Measurements from ENCODE around the gene TMEM144. TPM values are rescaled to one million over a fixed set of nuclear protein-coding genes. Genes with fewer than 3 reads are reported as not detected.
A peak's percentile ranks its signal among the peaks of the same experiment; 100 is the strongest.

TMEM144 gene
- total RNA-seq, 1 experiment from 2014 or later = 3.4 TPM

- H3K9me3 Mint-ChIP-seq = no peaks in the 10 kb centered on the region; a peak in 1 of 5 replicates
- no CpG with 5 or more reads among the region's 6 CpGs for WGBS (ENCODE audit: extremely low coverage, insufficient read length, low lambda C conversion rate)
- Histone ChIP-seq H2AK5ac (ENCODE audit: insufficient read length, low read length) (no peak overlapping the region), H2BK5ac (ENCODE audit: insufficient read length, low read length) (no peak overlapping the region), H3K23me2 (ENCODE audit: insufficient read length, low read depth, low read length, poor library complexity, severe bottlenecking) (no peaks in the 10 kb centered on the region), H3K23ac (ENCODE audit: insufficient read length, low read depth, low read length) (no peak overlapping the region), H3K4ac (ENCODE audit: low read depth, low read length) (no peak overlapping the region), H3K56ac (ENCODE audit: insufficient read length, low read depth, low read length) (no peak overlapping the region), H3T11ph (ENCODE audit: low read length) (no peak overlapping the region), H3K4me1 (ENCODE audit: insufficient read depth, low read length) (no peaks in the 10 kb centered on the region), H3K9ac (ENCODE audit: extremely low read depth, insufficient read length, low read length) (no peak overlapping the region), H4K5ac (ENCODE audit: insufficient read length, low read depth, low read length) (no peak overlapping the region), H3K14ac (ENCODE audit: insufficient read depth, low read length) (no peak overlapping the region), H2BK15ac (ENCODE audit: low read depth, low read length) (no peak overlapping the region), H4K20me1 (ENCODE audit: control insufficient read depth, insufficient read depth, insufficient read length) (no peaks in the 10 kb centered on the region), H3K27me3 (ENCODE audit: insufficient read depth, low read length) (no peaks in the 10 kb centered on the region), H2BK12ac (ENCODE audit: insufficient read length, low read depth, low read length) (no peak overlapping the region), H3K18ac (ENCODE audit: insufficient read length, low read depth, low read length) (no peak overlapping the region), H4K8ac (replicated peaks; ENCODE audit: insufficient read length, low read depth, low read length) (no peak overlapping the region), H3K4me2 (ENCODE audit: insufficient read depth, insufficient read length, low read length) (no peak overlapping the region), H4K91ac (ENCODE audit: insufficient read length, low read depth, low read length) (no peak overlapping the region), H3K9me3 (ENCODE audit: control insufficient read depth, low read depth, low read length) (no peaks in the 10 kb centered on the region), H2BK20ac (ENCODE audit: low read depth, low read length, poor library complexity, severe bottlenecking) (no peak overlapping the region), H3K27ac (ENCODE audit: insufficient read length, low read depth, low read length) (no peak overlapping the region), H3K79me1 (ENCODE audit: insufficient read depth, low read depth, low read length, poor library complexity, severe bottlenecking) (no peaks in the 10 kb centered on the region), H3K79me2 (ENCODE audit: insufficient read depth, low read length) (no peaks in the 10 kb centered on the region), H2AFZ (ENCODE audit: low read length) (no peak overlapping the region), H2BK120ac (ENCODE audit: low read depth, low read length, poor library complexity, severe bottlenecking) (no peak overlapping the region)
- H3K4me3 Mint-ChIP-seq = no peak overlapping the region
- peaks cover 15 to 17% of the 10 kb centered on the region in 2 experiments for H3K4me1 Mint-ChIP-seq
- DNase-seq = no peak
- no peaks in the 10 kb centered on the region for H3K27me3 Mint-ChIP-seq (ENCODE audit: low read depth)
- TF ChIP-seq CTCF (conservative IDR thresholded peaks at IDR 0.05) = peak; percentile 70
- H3K36me3 Mint-ChIP-seq (ENCODE audit: insufficient read depth in 1 of 3, low read depth in 3 of 3) = no peaks in the 10 kb centered on the region
- no peak overlapping the region for H3K27ac Mint-ChIP-seq
Measured at GRCh38 chr4:158253350-158253980, 43.2 kb downstream of the TMEM144 start.

All from H9 (cell line).